ENCODE measurements around the gene SPATA31A5.
"Not testable (repeated sequence)": the region's sequence is repeated elsewhere in the genome, so short reads cannot be mapped to it uniquely, and the experiment has no call there.

SPATA31A5 gene

GRCh38 chr9:60914107-60914506, at the start of gene SPATA31A5:
SPATA31A5 (plus strand) TSS chr9:60914407; CDS start chr9:60914436, 29 bp downstream.
- FAIRE-seq, result not testable (repeated sequence)

- FAIRE-seq, result not testable (repeated sequence)
Observed at GRCh38 chr9:60962990-60963350, 48.8 kb downstream of the SPATA31A5 start.

GRCh38 chr9:60966382-60966781, 52.2 kb downstream of the SPATA31A5 start:
- not testable (repeated sequence) for FAIRE-seq
